ENCODE data around the gene SLAMF8.

DNA sequence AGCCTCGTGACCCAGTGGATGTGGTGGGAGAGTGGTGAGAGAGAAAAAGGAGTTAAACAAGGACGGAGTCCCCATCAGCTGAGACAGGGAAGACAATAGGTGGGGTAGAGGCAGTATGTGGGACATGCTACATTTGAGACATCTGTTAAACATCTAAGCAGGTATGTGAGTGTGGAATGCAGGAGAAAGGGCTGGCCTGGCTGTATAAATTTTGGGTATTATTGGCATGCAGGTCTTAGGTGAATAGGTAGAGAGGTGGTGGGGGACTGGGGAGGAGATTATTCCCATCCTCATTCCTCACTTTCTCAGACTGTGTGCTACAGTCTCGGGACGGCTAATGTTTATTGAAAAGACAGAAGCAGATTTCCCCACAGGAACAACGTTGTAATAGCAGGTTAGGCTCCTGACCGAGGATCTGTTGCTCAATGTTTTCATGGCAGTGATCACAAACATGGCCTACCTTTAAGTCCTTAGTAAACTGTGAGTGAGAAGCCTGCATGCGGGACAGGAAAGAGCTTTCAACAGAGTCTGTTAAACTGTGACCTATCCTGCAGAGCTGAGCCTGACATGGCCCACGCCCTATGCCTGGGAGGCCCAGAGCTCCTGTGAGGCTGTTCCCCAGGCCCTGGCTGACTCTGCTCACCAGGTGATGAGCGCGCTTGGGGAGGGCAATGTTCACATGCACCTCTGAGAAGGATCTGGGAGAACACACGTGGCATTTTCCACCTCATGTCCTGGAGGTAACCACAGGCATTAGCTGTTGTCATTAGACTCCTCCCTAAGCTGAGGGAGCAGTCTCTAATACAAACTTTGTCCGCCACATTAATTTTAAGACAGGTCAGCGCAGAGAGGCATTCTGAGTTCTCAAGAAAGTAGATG lies 19.3 kb downstream of the SLAMF8 start:
- TF ChIP-seq CTCF (IDR thresholded peaks at IDR 0.05): no peak
- TF ChIP-seq EP300 (IDR thresholded peaks at IDR 0.05): no peak
- no peak for TF ChIP-seq POLR2A (IDR thresholded peaks at IDR 0.05)
- no peak for TF ChIP-seq POLR2AphosphoS5 (IDR thresholded peaks at IDR 0.05)

Data from upper lobe of left lung (tissue), 4 donors.